Tongue (tissue), 2 donors: ENCODE measurements around the gene GAK. TPM values are rescaled to one million over a fixed set of nuclear protein-coding genes. Genes with fewer than 3 reads are reported as not detected.

Experiments
- DNase-seq: peaks from one replicate; pipeline ENCODE4 v3.0.0-alpha.2; 2015
- total RNA-seq: library from RNA; depleted of rRNA; stranded (reverse); fragments of >200 nt; gene quantifications from one replicate; pipeline ENCODE4 v1.2.3, GENCODE V29; 2014

Gene GAK
- total RNA-seq, 1 donor from 2014 or later = 46.7 TPM

DNA sequence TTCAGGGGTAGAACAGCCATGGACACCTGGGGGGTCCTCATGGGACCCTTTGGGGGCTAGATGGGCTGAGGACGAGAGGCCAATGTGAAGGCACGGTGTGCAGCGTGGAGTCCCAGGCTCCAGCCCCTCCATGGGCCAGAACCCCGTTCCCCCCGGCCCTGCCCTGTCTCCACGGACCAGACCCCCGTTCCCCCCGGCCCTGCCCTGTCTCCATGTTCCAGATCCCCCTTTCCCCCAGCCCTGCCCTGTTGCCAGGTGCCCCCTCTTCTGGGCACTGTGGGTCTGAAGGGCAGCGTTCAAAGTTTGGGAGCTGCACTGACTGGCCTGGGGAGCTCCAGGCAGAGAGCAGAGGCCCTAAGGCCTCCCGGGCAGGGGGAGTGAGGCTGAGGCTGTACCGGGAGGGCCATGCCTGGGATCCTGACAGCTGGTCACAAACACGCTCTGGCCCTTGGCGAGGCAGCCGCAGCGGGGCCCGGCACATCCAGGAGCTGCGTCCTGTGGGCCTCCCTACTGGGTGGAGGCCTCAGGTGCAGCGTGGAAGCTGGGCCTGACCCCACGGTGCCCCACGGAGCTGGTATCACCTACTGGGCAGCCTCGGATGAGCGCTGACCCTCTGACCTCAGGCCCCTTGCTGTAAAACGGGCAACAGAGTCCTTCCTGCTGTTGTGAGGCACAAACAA, 32.4 kb upstream of the GAK start:
- no peak for DNase-seq

DNA sequence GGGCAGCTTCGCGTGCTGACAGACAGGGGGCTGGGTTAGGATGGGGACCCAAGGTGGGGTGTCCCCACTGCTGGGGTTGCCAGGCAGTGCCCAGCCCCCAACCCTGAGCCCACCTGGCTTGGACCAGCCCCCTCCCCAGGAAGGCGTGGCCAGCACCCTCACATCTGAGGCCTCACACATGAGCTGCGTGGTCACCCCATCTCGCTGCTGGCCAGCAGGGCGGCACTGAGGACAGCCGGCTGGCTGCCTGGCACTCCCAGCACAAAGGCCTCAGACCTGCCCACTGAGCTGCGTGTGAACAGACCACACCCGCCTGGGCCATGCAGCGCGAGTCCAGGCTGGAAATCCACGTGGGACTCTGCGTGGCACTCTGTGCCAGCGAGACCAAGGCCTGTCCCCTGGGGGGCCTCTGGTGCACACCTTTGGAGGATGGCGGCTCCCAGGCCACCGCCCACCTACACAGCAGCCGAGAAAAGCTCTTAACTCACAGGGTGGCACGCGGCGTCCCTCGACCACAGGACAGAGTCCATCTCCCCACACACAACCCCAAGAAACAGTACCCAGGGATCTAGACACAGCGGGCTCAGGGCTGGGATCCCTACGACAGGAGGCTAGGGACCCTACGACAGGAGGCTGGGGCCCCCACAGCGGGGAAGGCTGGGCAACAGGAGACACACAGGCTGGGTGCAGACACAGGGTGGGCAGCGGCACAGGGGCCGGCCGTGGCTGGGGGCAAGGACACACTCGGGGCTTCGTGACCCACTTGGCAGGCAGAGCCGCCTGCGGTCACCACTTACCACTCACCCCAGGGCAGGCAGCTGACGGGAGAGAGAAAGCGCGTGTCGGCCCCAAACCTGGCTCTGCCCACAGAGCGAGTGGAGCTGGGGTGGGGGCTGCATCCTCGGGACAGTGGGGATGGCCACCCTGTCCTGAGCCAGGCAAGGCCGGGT, 31.4 kb upstream of the GAK start:
- no peak for DNase-seq

DNA sequence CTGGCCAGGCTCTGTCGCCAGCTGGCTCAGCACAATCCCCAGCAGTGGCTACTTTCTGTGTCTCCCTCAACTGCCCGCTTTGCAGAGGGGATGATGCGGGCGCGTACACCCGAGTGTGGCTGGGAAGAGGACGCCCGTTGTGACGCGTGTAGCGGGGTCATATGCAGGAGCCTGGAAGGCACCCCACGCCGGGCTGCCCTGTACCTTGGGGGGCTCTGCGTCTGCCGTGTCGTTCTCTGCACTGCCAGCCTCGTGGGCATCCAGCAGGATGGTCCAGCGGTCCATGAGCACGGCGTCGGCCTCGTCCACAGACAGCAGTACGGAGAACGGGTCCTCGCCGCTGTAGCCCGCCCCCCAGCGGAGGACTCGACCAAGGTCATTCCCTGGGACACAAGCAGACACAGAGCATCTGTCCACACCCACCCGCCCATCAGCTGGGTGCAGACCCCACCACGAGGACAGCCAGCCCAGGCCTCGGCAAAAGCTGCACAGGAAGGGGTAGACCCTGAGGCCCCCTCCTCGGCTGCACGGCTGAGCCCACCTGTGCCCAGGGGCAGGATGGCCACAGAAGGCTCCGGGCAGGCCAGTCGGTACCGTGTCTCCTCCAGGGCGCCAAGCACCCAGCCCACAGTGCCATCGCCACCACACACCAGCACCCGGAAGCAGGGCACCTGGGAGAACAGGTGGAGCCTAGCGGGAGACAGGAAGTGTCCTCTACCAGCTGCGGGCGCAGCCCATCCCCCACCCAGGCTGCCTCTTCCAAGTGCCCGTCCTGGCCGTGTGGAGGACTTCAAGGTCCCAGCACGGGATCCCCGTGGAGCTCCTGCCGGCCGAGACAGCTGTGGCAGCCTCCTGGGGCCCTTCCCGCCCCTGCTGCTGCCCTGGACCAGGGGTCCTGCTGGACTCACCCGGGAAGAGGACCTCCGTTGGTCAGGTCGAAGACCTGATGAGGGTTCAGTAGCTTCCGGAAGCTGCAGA, 30.4 kb upstream of the GAK start:
- no peak for DNase-seq

DNA sequence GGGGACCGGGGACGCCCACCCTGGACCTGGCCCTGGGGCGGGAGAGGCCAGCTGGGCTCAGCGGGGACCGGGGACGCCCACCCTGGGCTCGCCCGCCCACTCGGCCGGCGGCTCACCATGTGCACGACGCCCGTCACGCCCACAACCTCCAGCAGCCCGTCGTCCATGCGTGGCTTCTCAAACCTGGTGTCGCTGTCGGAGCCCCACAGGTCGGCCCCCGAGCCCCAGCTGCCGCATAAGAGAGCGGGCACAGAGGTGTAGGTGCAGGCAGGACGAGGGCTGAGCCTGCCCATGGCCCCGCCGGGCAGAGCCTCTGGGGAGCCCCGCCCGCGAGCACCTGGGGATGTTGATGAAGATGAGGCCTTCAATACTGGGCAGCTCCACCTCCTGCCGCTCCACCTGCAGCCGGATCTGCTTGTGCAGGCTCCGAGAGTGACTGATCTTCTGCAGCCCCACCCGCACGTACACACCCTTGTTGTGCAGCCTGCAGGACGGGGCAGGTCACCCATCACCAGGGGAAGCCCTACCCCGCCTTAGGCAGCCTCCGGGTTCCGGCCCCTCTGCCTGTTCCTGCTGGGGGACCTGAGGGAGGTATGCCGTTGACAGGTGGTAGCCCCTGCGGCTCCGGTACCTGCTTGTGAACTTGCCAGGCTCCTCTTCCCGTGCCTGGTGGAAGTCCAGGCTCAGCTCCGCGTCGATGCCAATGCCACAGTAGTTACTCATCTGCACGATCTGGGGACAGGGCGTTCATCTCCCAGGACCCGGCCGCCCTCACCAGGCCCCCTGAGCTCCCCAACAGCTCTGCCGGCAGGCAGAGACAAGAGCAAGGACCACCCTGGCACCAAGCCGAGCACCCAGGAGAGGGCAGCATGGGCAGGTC, 29.5 kb upstream of the GAK start:
- no peak for DNase-seq

DNA sequence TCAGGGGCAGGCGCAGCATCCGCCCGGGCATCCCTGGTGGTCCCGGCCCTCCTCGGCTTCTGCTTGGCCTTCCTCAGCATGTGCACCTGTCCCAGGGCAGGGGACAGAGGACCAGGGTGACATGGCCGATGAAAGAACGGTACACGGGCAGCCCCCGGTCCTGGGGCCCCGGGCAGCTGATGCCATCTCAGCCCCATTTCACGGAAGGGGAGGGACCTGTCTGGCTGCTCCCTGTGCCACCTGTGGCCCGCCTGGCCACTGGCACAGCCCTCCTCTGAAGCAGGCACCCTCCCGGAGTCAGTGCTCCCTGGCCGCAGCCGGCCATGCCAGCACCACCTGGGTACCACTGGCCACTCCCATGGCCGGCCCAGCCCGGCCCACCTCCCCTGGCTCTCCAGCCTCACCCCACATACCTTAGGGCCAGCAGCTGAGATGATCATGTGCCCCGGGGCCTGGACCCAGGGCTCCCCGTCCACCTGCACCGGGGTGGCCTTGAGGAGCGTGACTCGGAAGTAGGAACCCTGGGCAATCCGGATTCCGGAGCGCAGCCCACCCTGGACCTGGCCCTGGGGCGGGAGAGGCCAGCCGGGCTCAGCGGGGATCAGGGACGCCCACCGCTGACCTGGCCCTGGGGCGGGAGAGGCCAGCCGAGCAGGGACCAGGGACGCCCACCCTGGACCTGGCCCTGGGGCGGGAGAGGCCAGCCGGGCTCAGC, 28.7 kb upstream of the GAK start:
- no peak for DNase-seq

DNA sequence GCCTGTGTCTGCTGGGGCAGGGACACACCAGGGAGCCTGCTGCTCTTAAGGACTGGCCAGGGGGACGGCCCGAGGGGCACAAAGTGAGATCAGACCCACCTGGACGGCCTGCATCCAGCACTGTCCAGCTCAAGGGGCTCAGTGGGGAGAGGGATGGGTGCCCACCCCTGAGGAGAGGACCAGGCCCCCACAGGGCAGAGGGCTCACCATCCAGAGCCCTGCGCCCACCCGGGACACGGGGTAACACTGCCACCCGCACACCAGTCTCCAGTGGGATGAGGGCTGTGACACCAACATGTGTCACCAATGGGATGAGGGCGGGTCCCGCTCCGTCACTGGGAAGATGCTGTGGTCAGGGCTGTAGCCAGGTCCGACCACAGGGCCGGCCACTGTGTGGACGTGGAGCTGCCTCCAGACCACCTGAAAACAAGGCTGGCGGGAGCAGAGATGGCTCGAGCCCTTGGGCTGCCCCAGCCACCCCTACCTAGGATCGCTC, 28.1 kb upstream of the GAK start:
- DNase-seq = no peak

DNA sequence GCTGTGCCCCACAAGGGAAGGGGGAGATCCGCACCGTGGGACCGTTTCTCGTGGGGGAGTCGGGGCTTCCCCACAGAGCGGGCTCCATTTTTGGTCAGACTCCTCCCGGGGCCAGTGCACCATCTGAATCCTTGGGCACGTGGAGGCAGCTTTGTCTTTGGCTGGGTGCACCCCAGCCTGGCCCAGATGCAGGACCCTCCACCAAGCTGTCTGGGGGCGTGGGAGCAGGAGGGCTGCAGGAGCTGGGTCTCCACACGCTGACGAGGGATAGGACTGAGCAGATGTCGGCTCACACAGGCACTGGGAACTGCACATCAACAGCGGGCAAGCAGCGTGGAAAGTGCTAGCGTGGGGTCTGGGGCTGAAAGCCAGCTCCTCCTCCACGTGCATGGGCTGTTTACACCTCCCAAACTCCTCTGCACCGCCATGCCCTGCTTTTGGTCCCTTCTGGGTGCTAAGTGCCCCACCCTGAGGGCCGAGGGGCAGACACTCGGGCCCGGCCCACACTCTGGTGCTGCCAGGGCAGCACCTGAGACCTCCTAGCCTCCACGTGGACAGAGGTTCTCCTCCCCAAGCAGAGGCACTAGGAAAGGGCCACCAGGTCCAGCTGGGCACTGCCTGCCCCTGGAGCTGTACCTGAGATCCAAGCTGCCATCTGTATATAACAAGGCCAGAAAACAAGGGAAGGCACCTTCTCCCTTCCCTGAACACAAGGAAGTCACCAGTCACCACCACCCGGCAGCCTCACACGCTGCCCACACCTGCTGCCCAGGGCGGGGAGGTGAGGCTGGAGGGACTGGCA, 27.4 kb upstream of the GAK start:
- DNase-seq = no peak

DNA sequence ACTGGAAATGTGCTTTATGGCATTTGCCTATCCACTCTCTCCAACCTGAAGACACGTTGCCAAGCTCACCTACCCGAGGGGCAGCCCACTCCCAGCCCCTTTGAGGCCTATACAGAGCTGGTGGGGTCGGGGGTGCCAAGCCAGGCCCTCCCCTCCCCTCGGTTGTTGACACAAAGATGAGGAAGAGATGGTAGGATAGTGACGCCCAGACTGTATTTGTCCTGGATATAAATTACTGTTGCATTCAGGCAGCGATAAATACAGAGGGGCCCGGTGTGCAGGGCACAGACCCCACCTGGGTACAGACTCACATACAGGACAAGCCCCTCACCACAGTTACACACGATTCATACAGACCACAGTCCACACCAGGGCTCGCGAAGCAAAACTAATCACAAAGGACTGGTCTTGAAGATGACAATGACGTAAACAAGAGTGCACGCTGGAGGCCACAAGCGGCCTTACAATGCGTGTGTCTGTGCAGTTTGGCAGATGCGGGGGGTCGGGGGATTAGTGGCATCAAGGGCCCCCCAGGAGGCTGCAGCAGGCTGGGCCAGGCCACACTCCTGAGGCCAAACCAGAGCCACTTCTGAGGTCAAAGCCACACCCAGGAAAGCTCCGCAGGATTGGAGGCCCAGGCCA, 26.7 kb upstream of the GAK start:
- no peak for DNase-seq

DNA sequence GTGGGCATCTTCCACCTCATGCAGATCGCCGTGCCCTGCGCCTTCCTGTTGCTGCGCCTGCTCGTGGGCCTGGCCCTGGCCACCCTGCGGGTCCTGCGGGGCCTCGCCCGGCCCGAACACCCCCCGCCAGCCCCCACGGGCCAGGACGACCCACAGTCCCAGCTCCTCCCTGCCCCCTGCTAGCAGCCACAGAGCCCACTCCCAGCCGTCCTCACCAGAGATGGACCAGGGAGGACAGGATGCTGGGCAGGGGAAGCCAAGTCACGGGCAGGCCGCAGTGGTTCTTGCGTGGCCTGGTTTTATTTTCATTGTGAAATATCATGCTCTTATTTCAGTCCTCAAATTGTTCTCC, 26.2 kb upstream of the GAK start:
- DNase-seq = no peak

DNA sequence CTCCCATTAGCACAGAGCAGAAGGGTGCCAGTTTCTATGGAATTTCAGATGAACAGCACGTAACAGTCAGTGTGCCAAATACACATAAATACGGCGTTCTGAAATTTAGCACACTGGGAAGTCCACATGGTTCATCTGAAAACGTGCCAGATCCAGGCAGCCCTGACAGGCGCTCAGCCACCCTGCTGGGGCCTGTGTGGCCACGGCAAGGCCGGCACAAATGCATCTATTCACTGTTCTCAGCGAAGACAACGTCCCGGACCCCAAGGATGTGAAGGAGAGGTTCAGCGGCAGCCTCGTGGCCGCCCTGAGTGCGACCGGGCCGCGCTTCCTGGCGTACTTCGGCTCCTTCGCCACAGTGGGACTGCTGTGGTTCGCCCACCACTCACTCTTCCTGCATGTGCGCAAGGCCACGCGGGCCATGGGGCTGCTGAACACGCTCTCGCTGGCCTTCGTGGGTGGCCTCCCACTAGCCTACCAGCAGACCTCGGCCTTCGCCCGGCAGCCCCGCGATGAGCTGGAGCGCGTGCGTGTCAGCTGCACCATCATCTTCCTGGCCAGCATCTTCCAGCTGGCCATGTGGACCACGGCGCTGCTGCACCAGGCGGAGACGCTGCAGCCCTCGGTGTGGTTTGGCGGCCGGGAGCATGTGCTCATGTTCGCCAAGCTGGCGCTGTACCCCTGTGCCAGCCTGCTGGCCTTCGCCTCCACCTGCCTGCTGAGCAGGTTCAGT, 25.6 kb upstream of the GAK start:
- no peak for DNase-seq

DNA sequence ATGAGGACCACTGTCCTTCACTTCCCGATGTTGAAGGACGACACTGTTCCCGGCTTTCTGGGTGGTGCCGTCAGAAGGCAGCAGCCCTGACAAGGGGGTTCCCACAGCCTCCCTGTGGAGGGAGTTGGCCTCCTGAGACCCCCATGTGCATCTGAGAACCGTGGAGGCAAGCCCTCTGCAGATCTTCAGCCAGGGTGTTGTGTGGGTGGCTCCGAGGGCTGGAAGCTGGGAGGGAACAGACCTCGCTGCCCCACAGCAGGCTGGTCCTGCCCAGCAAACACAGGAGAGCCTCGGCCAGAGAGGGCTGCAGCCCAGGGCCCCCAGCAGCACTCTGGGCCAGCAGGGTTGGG, 25.1 kb upstream of the GAK start:
- DNase-seq = no peak

DNA sequence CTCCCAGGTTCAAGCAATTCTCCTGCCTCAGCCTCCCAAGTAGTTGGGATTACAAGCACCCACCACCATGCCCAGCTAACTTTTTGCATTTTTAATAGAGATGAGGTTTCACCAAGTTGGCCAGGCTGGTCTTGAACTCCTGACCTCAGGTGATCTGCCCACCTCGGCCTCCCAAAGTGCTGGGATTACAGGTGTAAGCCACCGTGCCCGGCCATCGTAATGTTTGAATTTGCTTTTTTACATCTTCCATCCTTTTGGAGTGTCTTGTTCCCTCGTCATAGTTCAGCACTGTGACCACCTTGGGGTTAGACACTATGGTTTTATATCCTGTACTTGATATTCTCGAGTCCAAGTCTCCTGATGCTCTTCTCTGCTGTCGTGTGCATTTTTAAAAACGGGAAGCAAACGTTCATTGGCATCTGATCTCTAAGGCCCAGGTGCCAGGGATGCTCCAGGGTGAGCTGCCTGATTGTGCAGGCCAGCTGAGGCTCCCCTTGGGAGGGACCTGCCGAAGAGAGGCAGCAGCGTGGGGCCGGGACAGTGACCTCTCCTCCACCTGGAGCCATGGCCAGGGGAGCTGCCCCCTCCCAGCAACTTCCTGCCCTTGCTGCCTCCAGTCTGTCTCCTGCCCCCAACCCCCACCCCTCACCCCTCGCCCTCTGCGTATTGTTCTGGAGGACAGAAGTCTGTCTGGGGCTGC, 24.6 kb upstream of the GAK start:
- DNase-seq = no peak

DNA sequence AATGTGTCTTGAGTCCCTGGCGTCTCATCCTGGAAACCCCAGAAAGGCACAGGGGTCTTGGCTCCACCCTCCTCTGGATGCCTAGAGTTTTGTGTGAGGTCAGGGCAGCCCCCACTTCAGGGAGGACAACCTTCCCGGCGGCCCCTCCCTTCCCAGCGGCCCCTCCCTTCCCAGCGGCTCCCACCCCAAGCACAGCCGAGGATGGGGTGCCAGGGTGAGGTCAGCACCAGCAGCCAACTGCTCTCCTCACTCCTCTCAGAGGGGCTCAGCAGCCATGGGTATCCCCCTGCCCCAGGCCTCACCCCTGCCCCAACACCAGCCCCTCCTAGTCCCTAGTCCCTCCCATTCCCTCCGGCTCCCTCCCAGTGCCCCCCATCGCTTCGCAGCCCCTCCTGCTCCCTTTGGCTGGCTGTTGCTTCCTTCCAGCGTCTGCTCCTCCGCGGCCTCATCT, 23.8 kb upstream of the GAK start:
- DNase-seq = no peak

DNA sequence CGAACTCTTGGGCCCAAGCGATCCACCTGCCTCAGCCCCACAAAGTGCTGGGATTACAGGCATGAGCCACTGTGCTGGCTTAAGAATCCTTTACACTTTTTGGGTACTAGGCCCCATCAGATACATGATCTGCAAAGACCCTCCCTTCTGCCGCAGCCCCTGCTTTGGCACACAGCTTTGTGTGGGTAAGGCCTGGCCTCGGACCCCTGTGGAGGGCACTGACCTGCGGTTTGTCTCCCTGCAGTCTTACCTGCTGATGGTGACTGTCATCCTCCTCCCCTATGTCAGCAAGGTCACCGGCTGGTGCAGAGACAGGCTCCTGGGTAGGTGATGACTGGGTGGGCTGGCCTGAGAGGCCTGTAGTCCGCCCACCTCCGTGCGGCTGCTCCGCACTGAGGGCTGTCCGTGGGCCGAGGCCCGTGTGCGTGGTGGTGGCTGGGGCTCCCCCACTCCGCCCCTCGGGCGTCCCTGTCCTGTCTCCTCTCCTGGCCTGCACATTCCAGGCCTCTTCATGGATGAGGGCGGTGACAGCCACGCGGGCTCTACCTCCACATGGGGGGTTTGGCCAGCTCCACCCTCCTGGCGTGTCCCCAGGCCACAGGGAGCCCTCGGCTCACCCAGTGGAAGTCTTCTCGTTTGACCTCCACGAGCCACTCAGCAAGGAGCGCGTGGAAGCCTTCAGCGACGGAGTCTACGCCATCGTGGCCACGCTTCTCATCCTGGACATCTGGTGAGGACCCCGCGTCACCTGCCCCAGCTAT, 23.2 kb upstream of the GAK start:
- DNase-seq = no peak

DNA sequence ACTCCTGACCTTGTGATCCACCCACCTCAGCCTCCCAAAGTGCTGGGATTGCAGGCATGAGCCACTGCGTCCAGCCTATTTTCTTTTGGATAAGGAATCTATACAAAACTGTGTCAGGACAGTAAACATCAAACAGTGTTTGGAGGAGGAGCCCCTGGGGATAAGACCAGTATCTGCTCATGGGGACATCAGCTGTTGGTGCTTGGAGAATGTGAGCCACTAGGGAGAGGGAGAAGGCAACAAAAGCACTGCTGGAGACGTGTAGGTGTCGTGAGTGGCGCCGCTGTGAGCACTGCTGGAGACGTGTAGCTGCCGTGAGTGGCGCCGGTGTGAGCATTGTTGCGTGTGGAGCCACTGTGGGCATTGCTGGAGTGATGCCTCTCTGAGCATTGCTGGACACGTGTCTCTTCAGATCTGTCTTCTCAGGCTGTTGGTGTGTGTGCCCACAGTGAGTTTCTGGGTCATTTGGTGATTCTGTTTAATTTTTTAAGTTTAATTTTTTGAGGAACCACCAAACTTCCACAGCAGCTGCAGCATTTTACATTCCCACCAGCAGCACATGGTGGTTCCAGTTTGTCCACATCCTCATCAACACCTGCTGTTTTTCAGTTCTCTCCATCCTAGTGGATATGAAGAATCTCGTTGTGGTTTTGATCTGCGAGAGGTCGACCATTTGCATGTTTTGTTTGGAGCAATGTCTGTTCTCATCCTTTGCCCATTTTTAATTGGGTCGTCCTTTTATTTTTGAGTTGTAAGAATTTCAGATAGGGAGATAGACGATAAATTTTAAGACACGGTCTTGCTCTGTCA, 22.3 kb upstream of the GAK start:
- no peak for DNase-seq

DNA sequence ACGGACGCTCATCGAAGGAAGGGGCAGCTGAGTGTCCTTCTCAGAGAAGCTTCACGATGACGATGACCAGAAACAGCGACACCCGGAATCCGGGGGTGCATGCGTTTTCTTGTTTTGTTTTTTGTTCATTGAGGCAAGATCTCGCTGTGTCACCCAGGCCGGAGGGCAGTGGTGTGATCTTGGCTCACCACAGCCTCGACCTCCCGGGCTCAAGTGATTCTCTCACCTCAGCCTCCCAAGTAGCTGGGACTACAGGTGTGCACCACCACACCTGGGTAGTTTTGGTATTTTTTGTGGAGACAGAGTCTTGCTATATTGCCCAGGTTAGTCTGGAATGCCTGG, 21.4 kb upstream of the GAK start:
- DNase-seq = no peak
